Measurements from ENCODE around the gene RABGAP1L.

GRCh38 chr1:174958396-174958795, 799.1 kb downstream of the RABGAP1L start:
- TF ChIP-seq POLR2AphosphoS5 (IDR thresholded peaks at IDR 0.05; ENCODE audit: low read depth, low read length) (no peak), POLR2A (IDR thresholded peaks at IDR 0.05; ENCODE audit: low read depth, low read length) (no peak)

Data from GM12892 (cell line).